GM12878 (cell line): ENCODE data around the gene FAT1. TPM values are rescaled to one million over a fixed set of nuclear protein-coding genes. Genes with fewer than 3 reads are reported as not detected.

Experiments used
- ATAC-seq: fragments of 200-7000 bp; cut with Tn5 transposase; 3 replicates; pipeline ENCODE4 v1.9.1; 2020; ENCODE audit warnings: mild to moderate bottlenecking, moderate library complexity
- BruUV-seq: library from RNA; stranded (reverse); fragments of 400-500 nt; replicated peaks from 2 replicates; lab custom pipeline; 2021; lab: Mats Ljungman, UMichigan
- CTCF ChIA-PET: fragments of 300-600 bp; sonication (Branson Sonifier 250); formaldehyde crosslinking; extraction: SDS; loops from one replicate; lab custom pipeline; 2021; ENCODE audit warnings: inconsistent platforms; lab: Yijun Ruan, JAX
- POLR2A ChIA-PET: fragments of 350-600 bp; formaldehyde crosslinking; extraction: SDS; loops from one replicate; lab custom pipeline; 2021; ENCODE audit warnings: inconsistent platforms; lab: Charles Lee
- RAD21 ChIA-PET: fragments of 300-600 bp; sonication (Branson Sonifier 250); formaldehyde crosslinking; loops from one replicate; lab custom pipeline; 2023; ENCODE audit warnings: antibody characterized with exemption; ENCODE audit not compliant: unreplicated experiment; lab: Charles Lee
- SMC1A ChIA-PET: fragments of 300-600 bp; sonication (Branson Sonifier 250); formaldehyde crosslinking; loops from one replicate; lab custom pipeline; 2023; ENCODE audit not compliant: unreplicated experiment, uncharacterized antibody; lab: Charles Lee
- DNase-seq: peaks from one replicate; pipeline ENCODE4 v3.0.0-alpha.2; 2011; ENCODE audit warnings: low read depth, low spot score
- FAIRE-seq: peaks from 3 replicates; lab custom pipeline; 2011; peaks lifted over from hg19 to GRCh38; lab: Jason Lieb, UNC
- H2AFZ ChIP-seq: 2 replicates; pipeline ENCODE4 v1.6.0; 2011; ENCODE audit warnings: low read depth, low read length, control low read depth; ENCODE audit not compliant: control insufficient read depth
- H3K27ac ChIP-seq: 2 replicates; pipeline ENCODE4 v1.5.1; 2011; ENCODE audit warnings: control low read depth; ENCODE audit not compliant: control insufficient read depth, insufficient read depth
- H3K27me3 ChIP-seq, 2 experiments: replicated peaks in 1 of 2; 2 replicates each; pipeline versions ENCODE4 v1.6.0 to v1.6.1; 2011; ENCODE audit warnings: low read length in 1 of 2; ENCODE audit not compliant: control insufficient read depth in 2 of 2, insufficient read depth in 2 of 2
- H3K36me3 ChIP-seq, 2 experiments: 2 replicates each; pipeline ENCODE4 v1.5.1; 2011; ENCODE audit warnings: low read length in 1 of 2; ENCODE audit not compliant: control insufficient read depth in 2 of 2, insufficient read depth in 2 of 2
- H3K4me1 ChIP-seq: 2 replicates; pipeline ENCODE4 v1.6.1; 2011; ENCODE audit warnings: mild to moderate bottlenecking, low read length, moderate library complexity, mixed read lengths; ENCODE audit not compliant: control insufficient read depth, insufficient read depth
- H3K4me2 ChIP-seq: 2 replicates; pipeline ENCODE4 v1.6.0; 2011; ENCODE audit warnings: control low read depth; ENCODE audit not compliant: control insufficient read depth, insufficient read depth
- H3K4me3 ChIP-seq: fragments of 200-600 bp; sonication (generic); 2 replicates; pipeline ENCODE4 v1.5.1; 2016
- H3K79me2 ChIP-seq: 2 replicates; pipeline ENCODE4 v1.6.0; 2011; ENCODE audit warnings: low read length; ENCODE audit not compliant: control insufficient read depth, insufficient read depth
- H3K9ac ChIP-seq: 2 replicates; pipeline ENCODE4 v1.8.0; 2011; ENCODE audit warnings: low read length, control low read depth, mixed read lengths; ENCODE audit not compliant: control insufficient read depth, insufficient read depth
- H3K9me3 ChIP-seq: replicated peaks from 3 replicates; pipeline ENCODE4 v1.5.1; 2011; ENCODE audit warnings: mild to moderate bottlenecking, low read length; ENCODE audit not compliant: control insufficient read depth, insufficient read depth
- H4K20me1 ChIP-seq: 2 replicates; pipeline ENCODE4 v1.6.0; 2011; ENCODE audit not compliant: control insufficient read depth, insufficient read depth
- CEBPB ChIP-seq, 2 experiments: fragments of 150-350 bp in 1 of 2; IDR thresholded peaks; 2 replicates each; pipeline ENCODE4 v1.6.1; 2012 to 2014; ENCODE audit warnings: low read depth in 2 of 2, low read length in 2 of 2, borderline replicate concordance in 1 of 2, inconsistent platforms in 1 of 2
- CREB1 ChIP-seq: IDR thresholded peaks from 2 replicates; pipeline ENCODE4 v1.6.1; 2012; ENCODE audit warnings: low read depth, mild to moderate bottlenecking, inconsistent platforms
- CTCF ChIP-seq, 3 experiments: IDR thresholded peaks in 2 of 3; conservative IDR thresholded peaks in 1 of 3; 2 replicates each; pipeline ENCODE4 v1.5.1; 2011; ENCODE audit warnings: low read depth in 3 of 3, low read length in 3 of 3, mild to moderate bottlenecking in 3 of 3, control low read depth in 2 of 3, moderate library complexity in 2 of 3, inconsistent platforms in 1 of 3, mixed read lengths in 1 of 3; ENCODE audit not compliant: control insufficient read depth in 2 of 3, insufficient read depth in 1 of 3; ENCODE audit errors: extremely low read depth in 1 of 3
- IRF5 ChIP-seq: fragments of 450-650 bp; IDR thresholded peaks from 2 replicates; pipeline ENCODE4 v1.6.1; 2017; ENCODE audit warnings: borderline replicate concordance
- LARP7 ChIP-seq: fragments of 450-650 bp; IDR thresholded peaks from 2 replicates; pipeline ENCODE4 v1.6.1; 2017; ENCODE audit warnings: mild to moderate bottlenecking
- MAX ChIP-seq: IDR thresholded peaks from 2 replicates; pipeline ENCODE4 v1.6.1; 2012; ENCODE audit warnings: low read depth, low read length, improper control_type of control experiment
- NFYB ChIP-seq: IDR thresholded peaks from 2 replicates; pipeline ENCODE4 v1.6.1; 2011; ENCODE audit warnings: low read depth, mild to moderate bottlenecking, low read length, improper control_type of control experiment, moderate library complexity; ENCODE audit not compliant: insufficient read depth
- NR2F1 ChIP-seq: fragments of 450-650 bp; conservative IDR thresholded peaks from 2 replicates; pipeline ENCODE4 v1.6.1; 2017; ENCODE audit warnings: mild to moderate bottlenecking
- RUNX3 ChIP-seq: IDR thresholded peaks from 2 replicates; pipeline ENCODE4 v1.6.1; 2012; ENCODE audit warnings: low read length, inconsistent platforms
- SP1 ChIP-seq: IDR thresholded peaks from one replicate; pipeline ENCODE4 v1.6.1; 2011; ENCODE audit warnings: low read depth, low read length
- USF1 ChIP-seq: IDR thresholded peaks from 2 replicates; pipeline ENCODE4 v1.6.1; 2011; ENCODE audit warnings: borderline replicate concordance, low read depth, mild to moderate bottlenecking, moderate library complexity, mixed read lengths, low read length; ENCODE audit not compliant: insufficient read depth; ENCODE audit errors: extremely low read length
- ZNF622 ChIP-seq: fragments of 450-650 bp; IDR thresholded peaks from 2 replicates; pipeline ENCODE4 v1.6.1; 2017; ENCODE audit warnings: mild to moderate bottlenecking, inconsistent platforms
- ZZZ3 ChIP-seq: IDR thresholded peaks from 2 replicates; pipeline ENCODE4 v1.6.1; 2011; ENCODE audit warnings: low read depth; ENCODE audit not compliant: control insufficient read depth, insufficient read length
- WGBS: methylation state at CpG from one replicate; pipeline ENCODE4 v1.1.6; 2016; ENCODE audit warnings: low lambda C conversion rate; ENCODE audit not compliant: insufficient replicate concordance, insufficient coverage; ENCODE audit errors: missing lambda C conversion rate; 5-methylcytosine and 5-hydroxymethylcytosine counted together
- in situ Hi-C: fragments of 300-500 bp; cut with MboI; formaldehyde crosslinking; loops from 9 replicates; pipeline ENCODE4 v1.14.3; 2018; ENCODE audit warnings: mixed read lengths
- intact Hi-C: fragments of 100-400 bp; cut with micrococcal nuclease; formaldehyde crosslinking; loops from one replicate; pipeline ENCODE4 v1.14.2; 2022; ENCODE audit not compliant: unreplicated experiment
- polyA plus RNA-seq, 11 experiments: library from polyadenylated mRNA; depleted of rRNA in 4 of 11; unstranded in 6 of 11; stranded (reverse) in 5 of 11; fragments of >200 nt; fragmentation: Nextera tagmentation in 4 of 11; fragmentation: Illumina TruSeq in 1 of 11; extraction: Ambion mirVana in 4 of 11; extraction: Trizol in 1 of 11; gene quantifications; 1 replicate in 1 of 11; 2 replicates in 10 of 11; pipeline versions ENCODE4 v1.2.1 to v1.2.3, GENCODE V29; 2011 to 2016; ENCODE audit warnings: inconsistent platforms in 2 of 11, missing spikeins in 2 of 11, low read depth in 1 of 11
- total RNA-seq, 4 experiments: library from RNA; depleted of rRNA in 3 of 4; stranded (reverse); fragments of >200 nt in 3 of 4; fragmentation: Illumina TruSeq in 1 of 4; extraction: Trizol in 1 of 4; gene quantifications; 2 replicates each; pipeline versions ENCODE4 v1.2.1 to v1.2.3, GENCODE V29; 2013 to 2021
- TF ChIP-seq, protein P1 (sequence below): IDR thresholded peaks from 2 replicates; pipeline ENCODE4 v1.6.1; 2012; ENCODE audit warnings: low read depth, low read length, improper control_type of control experiment
- TF ChIP-seq, protein P2 (sequence below): IDR thresholded peaks from 2 replicates; pipeline ENCODE4 v1.6.1; 2012; ENCODE audit warnings: low read depth, low read length, improper control_type of control experiment
- TF ChIP-seq, protein P3 (sequence below): fragments of 150-350 bp; IDR thresholded peaks from 2 replicates; pipeline ENCODE4 v1.6.1; 2014; ENCODE audit warnings: mild to moderate bottlenecking, low read depth, low read length

Gene FAT1
- total and polyA plus RNA-seq, 10 of the 15 experiments (the other 5 are each of a cell fraction or from before 2014, with no cell fraction given) = 0.04 to 11.8 (median 0.11) TPM; not detected in 1

- Histone ChIP-seq H3K79me2 (no peaks in the 10 kb centered on the region), H3K27me3 (no peaks in the 10 kb centered on the region), H3K9ac (no peak overlapping the region), H3K36me3 (no peaks in the 10 kb centered on the region), H3K27ac (no peak overlapping the region), H4K20me1 (no peaks in the 10 kb centered on the region), H2AFZ (no peak overlapping the region), H3K4me1 (no peaks in the 10 kb centered on the region), H3K4me2 (no peak overlapping the region), H3K4me3 (no peak overlapping the region), H3K9me3 (no peaks in the 10 kb centered on the region; the same call in 1 of the 3 replicates)
- intact Hi-C loops (no loop called here), in situ Hi-C loops (no loop called here)
- WGBS = 43% methylated on average over 15 of the region's 16 CpGs
- FAIRE-seq (no peak), ATAC-seq (no peak), DNase-seq (no peak)
- no TSS peak for BruUV-seq
- ChIA-PET RAD21 (no interaction called here), SMC1A (no interaction called here), POLR2A (no interaction called here), CTCF (no interaction called here)
- TF ChIP-seq NFYB (no peak), ZNF622 (no peak), CEBPB (IDR thresholded peaks at IDR 0.05; ENCODE audit: borderline replicate concordance in 1 of 2, low read depth in 2 of 2, low read length in 2 of 2) (no peak), NR2F1 (no peak), IRF5 (no peak), RUNX3 (no peak), USF1 (no peak), MAX (no peak), CREB1 (no peak), SP1 (no peak), LARP7 (no peak), CTCF (IDR thresholded peaks at IDR 0.05 in 2 of 3, conservative IDR thresholded peaks at IDR 0.05 in 1 of 3; ENCODE audit: control insufficient read depth in 2 of 3, extremely low read depth in 1 of 3, insufficient read depth in 1 of 3, low read depth in 3 of 3, low read length in 3 of 3) (no peak), ZZZ3 (no peak)
- TF ChIP-seq, protein P1, sequence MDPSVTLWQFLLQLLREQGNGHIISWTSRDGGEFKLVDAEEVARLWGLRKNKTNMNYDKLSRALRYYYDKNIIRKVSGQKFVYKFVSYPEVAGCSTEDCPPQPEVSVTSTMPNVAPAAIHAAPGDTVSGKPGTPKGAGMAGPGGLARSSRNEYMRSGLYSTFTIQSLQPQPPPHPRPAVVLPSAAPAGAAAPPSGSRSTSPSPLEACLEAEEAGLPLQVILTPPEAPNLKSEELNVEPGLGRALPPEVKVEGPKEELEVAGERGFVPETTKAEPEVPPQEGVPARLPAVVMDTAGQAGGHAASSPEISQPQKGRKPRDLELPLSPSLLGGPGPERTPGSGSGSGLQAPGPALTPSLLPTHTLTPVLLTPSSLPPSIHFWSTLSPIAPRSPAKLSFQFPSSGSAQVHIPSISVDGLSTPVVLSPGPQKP = no peak
- TF ChIP-seq, protein P2, sequence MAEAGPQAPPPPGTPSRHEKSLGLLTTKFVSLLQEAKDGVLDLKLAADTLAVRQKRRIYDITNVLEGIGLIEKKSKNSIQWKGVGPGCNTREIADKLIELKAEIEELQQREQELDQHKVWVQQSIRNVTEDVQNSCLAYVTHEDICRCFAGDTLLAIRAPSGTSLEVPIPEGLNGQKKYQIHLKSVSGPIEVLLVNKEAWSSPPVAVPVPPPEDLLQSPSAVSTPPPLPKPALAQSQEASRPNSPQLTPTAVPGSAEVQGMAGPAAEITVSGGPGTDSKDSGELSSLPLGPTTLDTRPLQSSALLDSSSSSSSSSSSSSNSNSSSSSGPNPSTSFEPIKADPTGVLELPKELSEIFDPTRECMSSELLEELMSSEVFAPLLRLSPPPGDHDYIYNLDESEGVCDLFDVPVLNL = no peak
- TF ChIP-seq, protein P3, sequence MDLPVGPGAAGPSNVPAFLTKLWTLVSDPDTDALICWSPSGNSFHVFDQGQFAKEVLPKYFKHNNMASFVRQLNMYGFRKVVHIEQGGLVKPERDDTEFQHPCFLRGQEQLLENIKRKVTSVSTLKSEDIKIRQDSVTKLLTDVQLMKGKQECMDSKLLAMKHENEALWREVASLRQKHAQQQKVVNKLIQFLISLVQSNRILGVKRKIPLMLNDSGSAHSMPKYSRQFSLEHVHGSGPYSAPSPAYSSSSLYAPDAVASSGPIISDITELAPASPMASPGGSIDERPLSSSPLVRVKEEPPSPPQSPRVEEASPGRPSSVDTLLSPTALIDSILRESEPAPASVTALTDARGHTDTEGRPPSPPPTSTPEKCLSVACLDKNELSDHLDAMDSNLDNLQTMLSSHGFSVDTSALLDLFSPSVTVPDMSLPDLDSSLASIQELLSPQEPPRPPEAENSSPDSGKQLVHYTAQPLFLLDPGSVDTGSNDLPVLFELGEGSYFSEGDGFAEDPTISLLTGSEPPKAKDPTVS = no peak
These were observed 812 bp downstream of the FAT1 start for GRCh38 chr4:186722796-186723291.
